ENCODE data around the gene SNX24. TPM values are rescaled to one million over a fixed set of nuclear protein-coding genes. Genes with fewer than 3 reads are reported as not detected.
"Not testable (repeated sequence)": the region's sequence is repeated elsewhere in the genome, so short reads cannot be mapped to it uniquely, and the experiment has no call there.

The SNX24 gene
- total RNA-seq, 1 donor from 2014 or later: 21.0 TPM

- Histone ChIP-seq H2AFZ (replicated peaks) (no peak overlapping the region), H3F3A (ENCODE audit: low read depth) (no peaks in the 10 kb centered on the region), H3K9me3 (ENCODE audit: low read depth) (no peaks in the 10 kb centered on the region), H3K79me2 (ENCODE audit: low read depth) (no peaks in the 10 kb centered on the region), H3K4me2 (no peak overlapping the region), H3K9ac (no peak overlapping the region), H3K27me3 (no peaks in the 10 kb centered on the region), H4K20me1 (ENCODE audit: low read depth) (no peaks in the 10 kb centered on the region), H3K36me3 (no peaks in the 10 kb centered on the region), H3K4me3 (no peak overlapping the region), H3K4me1 (no peaks in the 10 kb centered on the region), H3K27ac (no peak overlapping the region)
- H3K36me3 Mint-ChIP-seq: no peaks in the 10 kb centered on the region
- peaks cover 5% of the 10 kb centered on the region for H3K9me3 Mint-ChIP-seq
- no peak for DNase-seq (ENCODE audit: low spot score)
- TF ChIP-seq CTCF (IDR thresholded peaks at IDR 0.05): no peak
- peaks cover 10% of the 10 kb centered on the region for H3K4me1 Mint-ChIP-seq
- H3K27ac Mint-ChIP-seq: no peak overlapping the region
- no peak overlapping the region for H3K4me3 Mint-ChIP-seq
- no peaks in the 10 kb centered on the region for H3K27me3 Mint-ChIP-seq (ENCODE audit: insufficient read depth, low read depth)
Observed at GRCh38 chr5:122908108-122908507, 62.7 kb downstream of the SNX24 start.

GRCh38 chr5:122908662-122909061 is 63.2 kb downstream of the SNX24 start:
- peaks cover 10% of the 10 kb centered on the region for H3K4me1 Mint-ChIP-seq
- H3K4me3 ChIP-seq: no peak overlapping the region
- DNase-seq (ENCODE audit: low spot score): peak; percentile 23
- no peaks in the 10 kb centered on the region for H3K27me3 Mint-ChIP-seq (ENCODE audit: insufficient read depth, low read depth)
- no peak overlapping the region for H3K27ac ChIP-seq
- H3K27me3 ChIP-seq: no peaks in the 10 kb centered on the region
- TF ChIP-seq EZH2 (IDR thresholded peaks at IDR 0.05): no peak
- no peak for TF ChIP-seq EZH2phosphoT487 (IDR thresholded peaks at IDR 0.05)
- TF ChIP-seq CTCF (IDR thresholded peaks at IDR 0.05): no peak
- H2AFZ ChIP-seq (replicated peaks): no peak overlapping the region
- no peaks in the 10 kb centered on the region for H4K20me1 ChIP-seq (ENCODE audit: low read depth)
- H3K9me3 ChIP-seq (ENCODE audit: low read depth): no peaks in the 10 kb centered on the region
- H3K9me3 Mint-ChIP-seq: peaks cover 5% of the 10 kb centered on the region
- H3K36me3 Mint-ChIP-seq: no peaks in the 10 kb centered on the region
- no peak overlapping the region for H3K4me3 Mint-ChIP-seq
- H3K79me2 ChIP-seq (ENCODE audit: low read depth): no peaks in the 10 kb centered on the region
- H3K27ac Mint-ChIP-seq: no peak overlapping the region
- H3F3A ChIP-seq (ENCODE audit: low read depth): no peaks in the 10 kb centered on the region
- H3K4me1 ChIP-seq: no peaks in the 10 kb centered on the region
- H3K4me2 ChIP-seq: no peak overlapping the region
- H3K36me3 ChIP-seq: no peaks in the 10 kb centered on the region
- no peak overlapping the region for H3K9ac ChIP-seq

GRCh38 chr5:122909470-122910100 is 64.2 kb downstream of the SNX24 start:
- Histone ChIP-seq H4K20me1 (ENCODE audit: low read depth) (no peaks in the 10 kb centered on the region), H2AFZ (replicated peaks) (no peak overlapping the region), H3K27me3 (no peaks in the 10 kb centered on the region), H3K4me2 (no peak overlapping the region), H3K4me3 (no peak overlapping the region), H3K27ac (no peak overlapping the region), H3K36me3 (no peaks in the 10 kb centered on the region), H3K79me2 (ENCODE audit: low read depth) (no peaks in the 10 kb centered on the region), H3K9ac (no peak overlapping the region), H3K4me1 (no peaks in the 10 kb centered on the region), H3F3A (ENCODE audit: low read depth) (no peaks in the 10 kb centered on the region), H3K9me3 (ENCODE audit: low read depth) (no peaks in the 10 kb centered on the region)
- peaks cover 8% of the 10 kb centered on the region for H3K9me3 Mint-ChIP-seq
- H3K27ac Mint-ChIP-seq: no peak overlapping the region
- peaks cover 2% of the 10 kb centered on the region for H3K27me3 Mint-ChIP-seq (ENCODE audit: insufficient read depth, low read depth)
- TF ChIP-seq CTCF (IDR thresholded peaks at IDR 0.05) (no peak), EZH2phosphoT487 (IDR thresholded peaks at IDR 0.05) (no peak), EZH2 (IDR thresholded peaks at IDR 0.05) (no peak)
- H3K4me3 Mint-ChIP-seq: no peak overlapping the region
- H3K36me3 Mint-ChIP-seq: no peaks in the 10 kb centered on the region
- peaks cover 10% of the 10 kb centered on the region for H3K4me1 Mint-ChIP-seq
- DNase-seq (ENCODE audit: low spot score): no peak

- not testable (repeated sequence) for H3K9me3 ChIP-seq (ENCODE audit: low read depth); DNase-seq (ENCODE audit: low spot score); H3K4me2 ChIP-seq; H3K79me2 ChIP-seq (ENCODE audit: low read depth); H3K9ac ChIP-seq; H3K4me3 ChIP-seq; H3K27me3 ChIP-seq; H3K36me3 ChIP-seq; H2AFZ ChIP-seq (replicated peaks); H3K4me3 Mint-ChIP-seq; H3K27ac ChIP-seq; H3K27me3 Mint-ChIP-seq (ENCODE audit: insufficient read depth, low read depth); H3K27ac Mint-ChIP-seq; H3K4me1 ChIP-seq; H4K20me1 ChIP-seq (ENCODE audit: low read depth); H3F3A ChIP-seq (ENCODE audit: low read depth)
- peaks cover 15% of the 10 kb centered on the region for H3K9me3 Mint-ChIP-seq
- H3K4me1 Mint-ChIP-seq: peaks cover 13% of the 10 kb centered on the region
- peaks cover 12% of the 10 kb centered on the region for H3K36me3 Mint-ChIP-seq
Observed at GRCh38 chr5:122913436-122913835, 68.0 kb downstream of the SNX24 start.

Data from neural progenitor cell (in vitro differentiated cells).